AG10803 (cell line): ENCODE measurements around the gene NEO1.

ENCODE experiments used
- DNase-seq: peaks from one replicate; pipeline ENCODE4 v3.0.0; 2010; ENCODE audit warnings: low read depth
- H3K4me3 ChIP-seq: 2 replicates; pipeline ENCODE4 v1.5.1; 2011; ENCODE audit warnings: mild to moderate bottlenecking, low read length, control low read depth
- CTCF ChIP-seq: conservative IDR thresholded peaks from 2 replicates; pipeline ENCODE4 v1.5.1; 2011; ENCODE audit warnings: mild to moderate bottlenecking, low read length, control low read depth, inconsistent platforms

Gene NEO1

GRCh38 chr15:73233623-73234022, 181.4 kb downstream of the NEO1 start:
- H3K4me3 ChIP-seq = no peak overlapping the region
- no peak for TF ChIP-seq CTCF
- DNase-seq = no peak

- DNase-seq = no peak
- no peak for TF ChIP-seq CTCF
These were observed 185.6 kb downstream of the NEO1 start for GRCh38 chr15:73237910-73238309.

GRCh38 chr15:73239564-73240215, 187.4 kb downstream of the NEO1 start:
- no peak for DNase-seq

More at GRCh38 chr15:73237910-73238309, 185.6 kb downstream of the NEO1 start:
- H3K4me3 ChIP-seq = no peak overlapping the region

GRCh38 chr15:73240866-73241499, 188.7 kb downstream of the NEO1 start:
- no peak overlapping the region for H3K4me3 ChIP-seq
- peak; percentile 61 for DNase-seq
- TF ChIP-seq CTCF = peak; percentile 93

More at GRCh38 chr15:73239564-73240215, 187.4 kb downstream of the NEO1 start:
- no peak overlapping the region for H3K4me3 ChIP-seq
- TF ChIP-seq CTCF = no peak

GRCh38 chr15:73244333-73244732, 192.1 kb downstream of the NEO1 start:
- no peak overlapping the region for H3K4me3 ChIP-seq
- TF ChIP-seq CTCF = peak; percentile 10; the same call in 1 of the 2 replicates
- no peak for DNase-seq

GRCh38 chr15:73246439-73246838, 194.2 kb downstream of the NEO1 start:
- no peak overlapping the region for H3K4me3 ChIP-seq
- DNase-seq = no peak
- no peak for TF ChIP-seq CTCF

GRCh38 chr15:73246898-73247297, 194.6 kb downstream of the NEO1 start:
- no peak overlapping the region for H3K4me3 ChIP-seq
- DNase-seq = no peak
- no peak for TF ChIP-seq CTCF
